ENCODE data around the gene LRRC14B. TPM values are rescaled to one million over a fixed set of nuclear protein-coding genes. Genes with fewer than 3 reads are reported as not detected.
A peak's percentile ranks its signal among the peaks of the same experiment; 100 is the strongest.
"Not testable (repeated sequence)": the region's sequence is repeated elsewhere in the genome, so short reads cannot be mapped to it uniquely, and the experiment has no call there.

LRRC14B gene
- polyA plus RNA-seq, 3 donors: not detected

- Histone ChIP-seq H3K4me3 (replicated peaks in 1 of 3; ENCODE audit: low read depth in 2 of 3, low read length in 3 of 3) (peak within 1 kb of the TSS; percentile 84 to 97 (median 95)), H3K27ac (ENCODE audit: low read depth in 1 of 2, low read length in 2 of 2) (peak within 1 kb of the TSS; percentile 44 to 81), H3K9ac (ENCODE audit: insufficient read depth, low read length, poor library complexity, severe bottlenecking) (peak within 1 kb of the TSS; percentile 92), H3K79me2 (ENCODE audit: insufficient read depth, low read length) (peaks cover 55% of the 10 kb centered on the region), H3K4me2 (replicated peaks; ENCODE audit: extremely low read depth, low read length, poor library complexity, severe bottlenecking) (peak within 1 kb of the TSS; percentile 83), H2AFZ (ENCODE audit: insufficient read depth, low read depth, low read length, poor library complexity, severe bottlenecking) (peak within 1 kb of the TSS; percentile 93), H3K4me1 (ENCODE audit: control insufficient read depth in 1 of 2, insufficient read depth in 2 of 2, low read length in 2 of 2) (peaks cover 24% of the 10 kb centered on the region in 2 donors), H4K20me1 (ENCODE audit: insufficient read depth, low read length) (peaks cover 39% of the 10 kb centered on the region)
- intact Hi-C loops (cut with micrococcal nuclease): loop anchor here in 1 of 2 donors (2.0 kb wide), 1 partner anchor 53 kb away; the partner anchor contains the start of gene PDCD6
- peak; percentile 92 to 94 (median 92) for DNase-seq
- Mint-ChIP-seq H3K36me3 (peaks cover 15 to 32% of the 10 kb centered on the region in 2 donors), H3K4me1 (peaks cover 46% of the 10 kb centered on the region), H3K27ac (peak within 1 kb of the TSS; percentile 73 to 90 (median 86)), H3K4me3 (peak within 1 kb of the TSS; percentile 96 to 98)
- WGBS (ENCODE audit: insufficient coverage): under 1% methylated on average over 69 of the region's 75 CpGs
- H3K27me3 Mint-ChIP-seq (ENCODE audit: low read depth in 3 of 3); H3K9me3 ChIP-seq (replicated peaks in 1 of 2; ENCODE audit: control insufficient read depth in 1 of 2, insufficient read depth in 1 of 2, low read length in 2 of 2); H3K27me3 ChIP-seq (ENCODE audit: control insufficient read depth in 2 of 2, insufficient read depth in 2 of 2, low read length in 2 of 2); H3K9me3 Mint-ChIP-seq; H3K36me3 ChIP-seq (replicated peaks in 1 of 2; ENCODE audit: control insufficient read depth in 1 of 2, insufficient read depth in 2 of 2, low read length in 2 of 2): not testable (repeated sequence)
These were observed 26.5 kb downstream of the LRRC14B start, which contains the start of the genes CCDC127 and SDHA for GRCh38 chr5:217494-218456. Gene CCDC127 (minus strand): TSS chr5:218153. CDS start chr5:216849, 1,304 bp downstream. Gene SDHA (plus strand): TSS chr5:218320. CDS start chr5:218356, 36 bp downstream.

GRCh38 chr5:218457-219291 lies 27.4 kb downstream of the LRRC14B start:
- H3K27me3 Mint-ChIP-seq (ENCODE audit: low read depth in 3 of 3): no peaks in the 10 kb centered on the region
- Histone ChIP-seq H3K4me2 (replicated peaks; ENCODE audit: extremely low read depth, low read length, poor library complexity, severe bottlenecking) (peak overlapping the region; percentile 83), H3K27ac (ENCODE audit: low read depth in 1 of 2, low read length in 2 of 2) (peak overlapping the region; percentile 32 to 81), H3K4me1 (ENCODE audit: control insufficient read depth in 1 of 2, insufficient read depth in 2 of 2, low read length in 2 of 2) (peaks cover 25 to 27% of the 10 kb centered on the region in 2 donors), H3K79me2 (ENCODE audit: insufficient read depth, low read length) (peaks cover 61% of the 10 kb centered on the region), H3K9ac (ENCODE audit: insufficient read depth, low read length, poor library complexity, severe bottlenecking) (peak overlapping the region; percentile 92), H3K36me3 (replicated peaks in 1 of 2; ENCODE audit: control insufficient read depth in 1 of 2, insufficient read depth in 2 of 2, low read length in 2 of 2) (peaks cover under 1 to 7% of the 10 kb centered on the region in 2 donors), H3K4me3 (replicated peaks in 1 of 3; ENCODE audit: low read depth in 2 of 3, low read length in 3 of 3) (peak overlapping the region; percentile 84 to 97 (median 95)), H2AFZ (ENCODE audit: insufficient read depth, low read depth, low read length, poor library complexity, severe bottlenecking) (peak overlapping the region; percentile 93), H4K20me1 (ENCODE audit: insufficient read depth, low read length) (peaks cover 48% of the 10 kb centered on the region), H3K9me3 (replicated peaks in 1 of 2; ENCODE audit: control insufficient read depth in 1 of 2, insufficient read depth in 1 of 2, low read length in 2 of 2) (no peaks in the 10 kb centered on the region), H3K27me3 (ENCODE audit: control insufficient read depth in 2 of 2, insufficient read depth in 2 of 2, low read length in 2 of 2) (no peaks in the 10 kb centered on the region)
- no peak for TF ChIP-seq CTCF (IDR thresholded peaks at IDR 0.05)
- peaks cover 53% of the 10 kb centered on the region for H3K4me1 Mint-ChIP-seq
- peaks cover 12 to 31% of the 10 kb centered on the region in 2 donors for H3K36me3 Mint-ChIP-seq
- peak; percentile 28 to 31 (median 31) for DNase-seq
- peak overlapping the region; percentile 50 to 90 (median 77) for H3K27ac Mint-ChIP-seq
- intact Hi-C loops (cut with micrococcal nuclease): loop anchor here in 1 of 2 donors (2.0 kb wide), 1 partner anchor 52 kb away; the partner anchor contains the start of gene PDCD6
- peaks cover 0 to 2% (median 0%) of the 10 kb centered on the region in 7 donors for H3K9me3 Mint-ChIP-seq
- peak overlapping the region; percentile 96 to 98 for H3K4me3 Mint-ChIP-seq
- WGBS (ENCODE audit: insufficient coverage): under 1% methylated on average over 68 of the region's 73 CpGs

Data from CD14-positive monocyte (primary cell).